Esophagus muscularis mucosa (tissue), 3 donors: ENCODE measurements around the gene GDF11.

Source experiments
- CTCF ChIP-seq, 3 experiments: fragments of 200-600 bp in 2 of 3; fragments of 450-650 bp in 1 of 3; sonication (generic) in 2 of 3; IDR thresholded peaks; one replicate each; pipeline ENCODE4 v1.5.1; 2017 to 2019; ENCODE audit warnings: antibody characterized with exemption in 3 of 3, mild to moderate bottlenecking in 2 of 3, moderate library complexity in 1 of 3
- POLR2A ChIP-seq: fragments of 450-650 bp; IDR thresholded peaks from one replicate; pipeline ENCODE4 v1.6.1; 2017; ENCODE audit warnings: antibody characterized with exemption, moderate library complexity, mild to moderate bottlenecking, low read depth

- TF ChIP-seq CTCF (IDR thresholded peaks at IDR 0.05) (no peak), POLR2A (no peak)
These were observed 48.3 kb upstream of the GDF11 start for GRCh38 chr12:55694651-55695050.
